DMS153 treated with DMSO at 0.1 percent for 48 hours (cell line): ENCODE data around the gene NUDT1.
"Not testable (repeated sequence)": the region's sequence is repeated elsewhere in the genome, so short reads cannot be mapped to it uniquely, and the experiment has no call there.

Experiments used
- DNase-seq: peaks from one replicate; lab custom pipeline; 2025; ENCODE audit not compliant: unreplicated experiment; lab: John Stamatoyannopoulos, UW

NUDT1 gene

GRCh38 chr7:2264158-2264557 lies 22.1 kb downstream of the NUDT1 start:
- no peak for DNase-seq

GRCh38 chr7:2266911-2267310 lies 24.9 kb downstream of the NUDT1 start:
- no peak for DNase-seq

- not testable (repeated sequence) for DNase-seq
Observed at GRCh38 chr7:2269089-2269990, 27.3 kb downstream of the NUDT1 start.

GRCh38 chr7:2269991-2270460 lies 28.0 kb downstream of the NUDT1 start:
- no peak for DNase-seq

GRCh38 chr7:2270495-2270894 lies 28.5 kb downstream of the NUDT1 start:
- DNase-seq = no peak

- DNase-seq = no peak
Observed at GRCh38 chr7:2271273-2272026, 29.4 kb downstream of the NUDT1 start.

GRCh38 chr7:2272031-2272430 lies 30.0 kb downstream of the NUDT1 start:
- DNase-seq = no peak

GRCh38 chr7:2273866-2274265 lies 31.8 kb downstream of the NUDT1 start:
- DNase-seq = no peak

- DNase-seq = no peak
Observed at GRCh38 chr7:2274666-2275065, 32.6 kb downstream of the NUDT1 start.

- no peak for DNase-seq
Observed at GRCh38 chr7:2275101-2275500, 33.1 kb downstream of the NUDT1 start.

GRCh38 chr7:2276107-2276506 lies 34.1 kb downstream of the NUDT1 start:
- no peak for DNase-seq

- no peak for DNase-seq
Observed at GRCh38 chr7:2278026-2278425, 36.0 kb downstream of the NUDT1 start.

- no peak for DNase-seq
Observed at GRCh38 chr7:2279896-2280295, 37.9 kb downstream of the NUDT1 start.

GRCh38 chr7:2280424-2280823 lies 38.4 kb downstream of the NUDT1 start:
- DNase-seq = no peak

- DNase-seq = no peak
Observed at GRCh38 chr7:2281541-2281940, 39.5 kb downstream of the NUDT1 start.

GRCh38 chr7:2282185-2282751 lies 40.2 kb downstream of the NUDT1 start:
- DNase-seq = no peak

GRCh38 chr7:2283074-2283473 lies 41.0 kb downstream of the NUDT1 start:
- no peak for DNase-seq

GRCh38 chr7:2287745-2288144 lies 45.7 kb downstream of the NUDT1 start:
- no peak for DNase-seq

GRCh38 chr7:2288503-2288902 lies 46.5 kb downstream of the NUDT1 start:
- no peak for DNase-seq

GRCh38 chr7:2289111-2289586 lies 47.1 kb downstream of the NUDT1 start:
- DNase-seq = no peak

- no peak for DNase-seq
Observed at GRCh38 chr7:2289621-2290020, 47.6 kb downstream of the NUDT1 start.

- no peak for DNase-seq
Observed at GRCh38 chr7:2290877-2291276, 48.9 kb downstream of the NUDT1 start.
